H9 (cell line): ENCODE measurements around the gene RAB11FIP4. TPM values are rescaled to one million over a fixed set of nuclear protein-coding genes. Genes with fewer than 3 reads are reported as not detected.

Source experiments
- DNase-seq: peaks from one replicate; pipeline ENCODE4 v3.0.0-alpha.2; 2017
- H2AFZ ChIP-seq: one replicate; pipeline ENCODE4 v1.6.1; 2013; ENCODE audit warnings: mild to moderate bottlenecking, low read length, control low read depth, moderate library complexity
- H2AK5ac ChIP-seq: 2 replicates; pipeline ENCODE4 v1.6.1; 2013; ENCODE audit warnings: low read length, control low read depth, mixed read lengths; ENCODE audit not compliant: insufficient read length
- H2BK120ac ChIP-seq: one replicate; pipeline ENCODE4 v1.6.1; 2013; ENCODE audit warnings: low read depth, mild to moderate bottlenecking, low read length, control low read depth, inconsistent platforms; ENCODE audit not compliant: poor library complexity, severe bottlenecking
- H2BK12ac ChIP-seq: 2 replicates; pipeline ENCODE4 v1.6.1; 2013; ENCODE audit warnings: low read length, control low read depth, mixed read lengths, low read depth; ENCODE audit not compliant: insufficient read length
- H2BK15ac ChIP-seq: 2 replicates; pipeline ENCODE4 v1.6.1; 2013; ENCODE audit warnings: low read depth, low read length, control low read depth
- H2BK20ac ChIP-seq: one replicate; pipeline ENCODE4 v1.6.1; 2013; ENCODE audit warnings: low read depth, mild to moderate bottlenecking, low read length, control low read depth, inconsistent platforms; ENCODE audit not compliant: poor library complexity, severe bottlenecking
- H2BK5ac ChIP-seq: 2 replicates; pipeline ENCODE4 v1.6.1; 2013; ENCODE audit warnings: low read length, control low read depth, mixed read lengths; ENCODE audit not compliant: insufficient read length
- H3K14ac ChIP-seq: 2 replicates; pipeline ENCODE4 v1.6.1; 2013; ENCODE audit warnings: low read length, control low read depth; ENCODE audit not compliant: insufficient read depth
- H3K18ac ChIP-seq: 2 replicates; pipeline ENCODE4 v1.6.1; 2013; ENCODE audit warnings: low read depth, mild to moderate bottlenecking, mixed read lengths, low read length, control low read depth; ENCODE audit not compliant: insufficient read length
- H3K23ac ChIP-seq: 2 replicates; pipeline ENCODE4 v1.6.1; 2013; ENCODE audit warnings: low read length, control low read depth, mixed read lengths, low read depth; ENCODE audit not compliant: insufficient read length
- H3K23me2 ChIP-seq: 2 replicates; pipeline ENCODE4 v1.6.1; 2013; ENCODE audit warnings: low read depth, mild to moderate bottlenecking, mixed read lengths, low read length, control low read depth; ENCODE audit not compliant: insufficient read length, poor library complexity, severe bottlenecking
- H3K27ac ChIP-seq: 2 replicates; pipeline ENCODE4 v1.5.1; 2013; ENCODE audit warnings: low read length, control low read depth, mixed read lengths, low read depth; ENCODE audit not compliant: insufficient read length
- H3K27me3 ChIP-seq: 2 replicates; pipeline ENCODE4 v1.6.1; 2013; ENCODE audit warnings: low read length, control low read depth, inconsistent platforms; ENCODE audit not compliant: insufficient read depth
- H3K4ac ChIP-seq: 2 replicates; pipeline ENCODE4 v1.6.1; 2013; ENCODE audit warnings: low read depth, mild to moderate bottlenecking, control low read depth, inconsistent platforms, low read length, moderate library complexity
- H3K4me1 ChIP-seq: 2 replicates; pipeline ENCODE4 v1.6.1; 2013; ENCODE audit warnings: low read length, control low read depth, inconsistent platforms; ENCODE audit not compliant: insufficient read depth
- H3K4me2 ChIP-seq: 2 replicates; pipeline ENCODE4 v1.6.1; 2013; ENCODE audit warnings: low read length, control low read depth, mixed read lengths; ENCODE audit not compliant: insufficient read length, insufficient read depth
- H3K56ac ChIP-seq: 2 replicates; pipeline ENCODE4 v1.6.1; 2013; ENCODE audit warnings: low read depth, mild to moderate bottlenecking, mixed read lengths, low read length, control low read depth; ENCODE audit not compliant: insufficient read length
- H3K79me1 ChIP-seq: 2 replicates; pipeline ENCODE4 v1.6.1; 2013; ENCODE audit warnings: low read depth, mild to moderate bottlenecking, moderate library complexity, low read length, control low read depth, inconsistent platforms; ENCODE audit not compliant: insufficient read depth, poor library complexity, severe bottlenecking
- H3K79me2 ChIP-seq: 2 replicates; pipeline ENCODE4 v1.6.1; 2013; ENCODE audit warnings: low read length, control low read depth, inconsistent platforms; ENCODE audit not compliant: insufficient read depth
- H3K9ac ChIP-seq: 2 replicates; pipeline ENCODE4 v1.6.1; 2013; ENCODE audit warnings: low read length, control low read depth, mixed read lengths; ENCODE audit not compliant: insufficient read length; ENCODE audit errors: extremely low read depth
- H3K9me3 ChIP-seq: one replicate; pipeline ENCODE4 v1.6.1; 2013; ENCODE audit warnings: low read depth, low read length, inconsistent platforms; ENCODE audit not compliant: control insufficient read depth
- H3T11ph ChIP-seq: one replicate; pipeline ENCODE4 v1.6.1; 2013; ENCODE audit warnings: mild to moderate bottlenecking, low read length, control low read depth, inconsistent platforms
- H4K20me1 ChIP-seq: one replicate; pipeline ENCODE4 v1.6.1; 2013; ENCODE audit not compliant: control insufficient read depth, insufficient read length, insufficient read depth
- H4K5ac ChIP-seq: 2 replicates; pipeline ENCODE4 v1.6.1; 2013; ENCODE audit warnings: low read depth, mild to moderate bottlenecking, mixed read lengths, low read length, control low read depth; ENCODE audit not compliant: insufficient read length
- H4K8ac ChIP-seq: replicated peaks from 2 replicates; pipeline ENCODE4 v1.6.1; 2013; ENCODE audit warnings: low read length, control low read depth, mixed read lengths, low read depth; ENCODE audit not compliant: insufficient read length
- H4K91ac ChIP-seq: 2 replicates; pipeline ENCODE4 v1.6.1; 2013; ENCODE audit warnings: low read depth, mild to moderate bottlenecking, moderate library complexity, mixed read lengths, low read length, control low read depth; ENCODE audit not compliant: insufficient read length
- H3K27ac Mint-ChIP-seq, 3 experiments: 2 replicates in 2 of 3; 3 replicates in 1 of 3; pipeline ENCODE4 v1.8.0; 2020 to 2021; ENCODE audit warnings: mixed read lengths in 3 of 3, mild to moderate bottlenecking in 1 of 3, moderate library complexity in 1 of 3
- H3K27me3 Mint-ChIP-seq: 2 replicates; pipeline ENCODE4 v1.8.0; 2021; ENCODE audit warnings: low read depth, mild to moderate bottlenecking, moderate library complexity, mixed read lengths
- H3K36me3 Mint-ChIP-seq, 3 experiments: 2 replicates in 2 of 3; 3 replicates in 1 of 3; pipeline ENCODE4 v1.8.0; 2020 to 2021; ENCODE audit warnings: low read depth in 3 of 3, mixed read lengths in 3 of 3; ENCODE audit not compliant: insufficient read depth in 1 of 3
- H3K4me1 Mint-ChIP-seq, 2 experiments: 2 replicates each; pipeline ENCODE4 v1.8.0; 2020; ENCODE audit warnings: mixed read lengths in 2 of 2
- H3K4me3 Mint-ChIP-seq, 2 experiments: 2 replicates in 1 of 2; 3 replicates in 1 of 2; pipeline ENCODE4 v1.8.0; 2020 to 2021; ENCODE audit warnings: mild to moderate bottlenecking in 2 of 2, mixed read lengths in 2 of 2, moderate library complexity in 1 of 2
- H3K9me3 Mint-ChIP-seq, 2 experiments: 2 replicates in 1 of 2; 3 replicates in 1 of 2; pipeline ENCODE4 v1.8.0; 2020; ENCODE audit warnings: mild to moderate bottlenecking in 2 of 2, mixed read lengths in 2 of 2, moderate library complexity in 1 of 2
- WGBS: extraction: QIAGEN DNeasy Blood & Tissue Kit; methylation state at CpG from one replicate; pipeline ENCODE4 v1.1.7; 2013; ENCODE audit warnings: missing lambda C conversion rate, low lambda C conversion rate, mixed read lengths; ENCODE audit not compliant: insufficient read length; ENCODE audit errors: extremely low coverage; 5-methylcytosine and 5-hydroxymethylcytosine counted together
- total RNA-seq: library from RNA; stranded (reverse); gene quantifications from 2 replicates; pipeline ENCODE4 v1.2.1, GENCODE V29; 2021
- TF ChIP-seq, protein P1 (sequence below): fragments of 200-600 bp; sonication (generic); conservative IDR thresholded peaks from 3 replicates; pipeline ENCODE4 v1.8.0; 2021; ENCODE audit warnings: antibody characterized with exemption, mild to moderate bottlenecking

RAB11FIP4 gene
- total RNA-seq, 1 experiment from 2014 or later = 25.7 TPM

DNA sequence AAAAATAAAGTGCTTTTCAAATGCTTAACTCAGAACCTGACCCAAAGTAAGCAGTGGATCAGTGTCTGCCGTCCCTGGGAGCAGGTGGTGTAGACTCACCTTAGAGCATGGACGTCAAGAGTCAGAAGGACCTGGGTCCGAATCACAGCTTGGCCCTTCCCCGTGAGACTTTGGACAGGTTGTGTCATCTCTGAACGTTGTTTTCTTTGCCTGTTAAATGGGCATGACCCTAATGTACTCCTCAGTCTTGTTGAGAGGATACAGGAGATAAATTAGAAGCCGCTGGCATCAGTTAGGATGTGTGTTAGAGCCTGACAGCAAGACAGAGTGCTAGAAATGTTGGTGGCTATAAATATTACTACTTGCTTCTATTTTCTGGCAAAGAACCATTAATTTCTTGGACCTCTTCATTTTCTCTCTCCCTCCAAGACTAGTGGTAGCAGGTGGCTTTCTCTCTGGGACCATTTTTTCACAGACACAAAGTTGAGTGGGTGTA lies 68.8 kb downstream of the RAB11FIP4 start:
- Histone ChIP-seq H3K79me1 (no peaks in the 10 kb centered on the region), H4K91ac (no peak overlapping the region), H3K18ac (no peak overlapping the region), H3K23ac (no peak overlapping the region), H3K14ac (no peak overlapping the region), H2BK5ac (no peak overlapping the region), H3K9me3 (no peaks in the 10 kb centered on the region), H3K4me2 (no peak overlapping the region), H3K79me2 (no peaks in the 10 kb centered on the region), H3K27me3 (no peaks in the 10 kb centered on the region), H3K9ac (no peak overlapping the region), H4K8ac (no peak overlapping the region), H3K4me1 (no peaks in the 10 kb centered on the region), H4K5ac (no peak overlapping the region), H2BK12ac (no peak overlapping the region), H3K4ac (no peak overlapping the region), H2BK20ac (no peak overlapping the region), H4K20me1 (no peaks in the 10 kb centered on the region), H3K23me2 (no peaks in the 10 kb centered on the region), H2BK15ac (no peak overlapping the region), H3K27ac (no peak overlapping the region), H2AK5ac (no peak overlapping the region), H2AFZ (no peak overlapping the region), H2BK120ac (no peak overlapping the region), H3T11ph (no peak overlapping the region), H3K56ac (no peak overlapping the region)
- TF ChIP-seq, protein P1, sequence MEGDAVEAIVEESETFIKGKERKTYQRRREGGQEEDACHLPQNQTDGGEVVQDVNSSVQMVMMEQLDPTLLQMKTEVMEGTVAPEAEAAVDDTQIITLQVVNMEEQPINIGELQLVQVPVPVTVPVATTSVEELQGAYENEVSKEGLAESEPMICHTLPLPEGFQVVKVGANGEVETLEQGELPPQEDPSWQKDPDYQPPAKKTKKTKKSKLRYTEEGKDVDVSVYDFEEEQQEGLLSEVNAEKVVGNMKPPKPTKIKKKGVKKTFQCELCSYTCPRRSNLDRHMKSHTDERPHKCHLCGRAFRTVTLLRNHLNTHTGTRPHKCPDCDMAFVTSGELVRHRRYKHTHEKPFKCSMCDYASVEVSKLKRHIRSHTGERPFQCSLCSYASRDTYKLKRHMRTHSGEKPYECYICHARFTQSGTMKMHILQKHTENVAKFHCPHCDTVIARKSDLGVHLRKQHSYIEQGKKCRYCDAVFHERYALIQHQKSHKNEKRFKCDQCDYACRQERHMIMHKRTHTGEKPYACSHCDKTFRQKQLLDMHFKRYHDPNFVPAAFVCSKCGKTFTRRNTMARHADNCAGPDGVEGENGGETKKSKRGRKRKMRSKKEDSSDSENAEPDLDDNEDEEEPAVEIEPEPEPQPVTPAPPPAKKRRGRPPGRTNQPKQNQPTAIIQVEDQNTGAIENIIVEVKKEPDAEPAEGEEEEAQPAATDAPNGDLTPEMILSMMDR = no peak
- 0 out of 7 replicates have a peak, but pooled peaks cover 0 to 3% (median 0%) of the 10 kb centered on the region in 3 experiments for H3K36me3 Mint-ChIP-seq
- H3K4me3 Mint-ChIP-seq = no peak overlapping the region
- no peaks in the 10 kb centered on the region for H3K27me3 Mint-ChIP-seq
- peaks cover 24 to 27% of the 10 kb centered on the region in 2 experiments for H3K4me1 Mint-ChIP-seq
- WGBS = no CpG with 5 or more reads among the region's 6 CpGs
- no peak for DNase-seq
- H3K9me3 Mint-ChIP-seq = peaks cover 2 to 3% of the 10 kb centered on the region in 2 experiments; a peak in 2 of 5 replicates
- no peak overlapping the region for H3K27ac Mint-ChIP-seq
